HG02840 (cell line): ENCODE data around the gene HYAL3.
"Not testable (repeated sequence)": the region's sequence is repeated elsewhere in the genome, so short reads cannot be mapped to it uniquely, and the experiment has no call there.

Experiments
- ATAC-seq: cut with Tn5 transposase; IDR thresholded peaks from one replicate; pipeline ENCODE4 v1.9.1; 2021; ENCODE audit warnings: mild to moderate bottlenecking, moderate library complexity, moderate number of reproducible peaks; ENCODE audit not compliant: unreplicated experiment, low FRiP score

Gene HYAL3

GRCh38 chr3:50260942-50261441 lies 38.2 kb downstream of the HYAL3 start:
- no peak for ATAC-seq

GRCh38 chr3:50260027-50260941 lies 38.9 kb downstream of the HYAL3 start:
- peak; percentile 66 for ATAC-seq

GRCh38 chr3:50259432-50260026 lies 39.7 kb downstream of the HYAL3 start:
- peak; percentile 36 for ATAC-seq

GRCh38 chr3:50258979-50259378 lies 40.2 kb downstream of the HYAL3 start:
- no peak for ATAC-seq

GRCh38 chr3:50258029-50258680 lies 41.0 kb downstream of the HYAL3 start:
- ATAC-seq: no peak

- no peak for ATAC-seq
Observed at GRCh38 chr3:50256978-50257890, 42.0 kb downstream of the HYAL3 start.

- no peak for ATAC-seq
Observed at GRCh38 chr3:50255251-50255615, 44.0 kb downstream of the HYAL3 start.

GRCh38 chr3:50254577-50255250 lies 44.5 kb downstream of the HYAL3 start:
- ATAC-seq: no peak

- no peak for ATAC-seq
Observed at GRCh38 chr3:50251220-50251619, 48.0 kb downstream of the HYAL3 start.

- no peak for ATAC-seq
Observed at GRCh38 chr3:50250514-50250913, 48.7 kb downstream of the HYAL3 start.

GRCh38 chr3:50249457-50249856 lies 49.7 kb downstream of the HYAL3 start:
- no peak for ATAC-seq

GRCh38 chr3:50248387-50248786 lies 50.8 kb downstream of the HYAL3 start:
- no peak for ATAC-seq

- ATAC-seq: peak; percentile 34
Observed at GRCh38 chr3:50246517-50246954, 52.7 kb downstream of the HYAL3 start.

GRCh38 chr3:50245831-50246516 lies 53.2 kb downstream of the HYAL3 start:
- ATAC-seq: peak; percentile 57

GRCh38 chr3:50245251-50245745 lies 53.9 kb downstream of the HYAL3 start:
- no peak for ATAC-seq

GRCh38 chr3:50244813-50245212 lies 54.4 kb downstream of the HYAL3 start:
- ATAC-seq: not testable (repeated sequence)

GRCh38 chr3:50243543-50243895 lies 55.7 kb downstream of the HYAL3 start:
- ATAC-seq: no peak

GRCh38 chr3:50242851-50243542 lies 56.2 kb downstream of the HYAL3 start:
- ATAC-seq: no peak
